Trophoblast cell (in vitro differentiated cells and primary cell): Measurements from ENCODE around the gene RBM24.

Experiments used
- DNase-seq, 2 donors: peaks; one replicate each; pipeline ENCODE4 v3.0.0-alpha.2; 2016
- H2AFZ ChIP-seq: 2 replicates; pipeline ENCODE4 v1.6.1; 2013; ENCODE audit warnings: low read length, moderate library complexity, mild to moderate bottlenecking; ENCODE audit not compliant: insufficient read depth, poor library complexity
- H2AK5ac ChIP-seq: 2 replicates; pipeline ENCODE4 v1.6.1; 2013; ENCODE audit warnings: mild to moderate bottlenecking, low read length
- H2BK120ac ChIP-seq: 2 replicates; pipeline ENCODE4 v1.6.1; 2013; ENCODE audit warnings: low read length, mild to moderate bottlenecking, moderate library complexity; ENCODE audit not compliant: insufficient read depth, poor library complexity
- H2BK12ac ChIP-seq: 2 replicates; pipeline ENCODE4 v1.6.1; 2013; ENCODE audit warnings: mild to moderate bottlenecking, low read length, moderate library complexity
- H2BK5ac ChIP-seq: 2 replicates; pipeline ENCODE4 v1.6.1; 2013; ENCODE audit warnings: low read length, low read depth, moderate library complexity, mild to moderate bottlenecking; ENCODE audit not compliant: poor library complexity
- H3K14ac ChIP-seq: 2 replicates; pipeline ENCODE4 v1.6.1; 2013; ENCODE audit warnings: mild to moderate bottlenecking, low read length
- H3K18ac ChIP-seq: 2 replicates; pipeline ENCODE4 v1.6.1; 2013; ENCODE audit warnings: mild to moderate bottlenecking, low read length
- H3K23ac ChIP-seq: 2 replicates; pipeline ENCODE4 v1.6.1; 2013; ENCODE audit warnings: low read length
- H3K27ac ChIP-seq: 2 replicates; pipeline ENCODE4 v1.5.1; 2013; ENCODE audit warnings: low read depth, mild to moderate bottlenecking, inconsistent platforms, low read length, moderate library complexity
- H3K27me3 ChIP-seq: 2 replicates; pipeline ENCODE4 v1.6.1; 2013; ENCODE audit warnings: inconsistent platforms, mild to moderate bottlenecking, low read length, moderate library complexity; ENCODE audit not compliant: insufficient read depth
- H3K36me3 ChIP-seq, 2 experiments: 1 replicate in 1 of 2; 2 replicates in 1 of 2; pipeline ENCODE4 v1.6.1; 2013; ENCODE audit warnings: low read length in 2 of 2, mild to moderate bottlenecking in 2 of 2, moderate library complexity in 1 of 2; ENCODE audit not compliant: insufficient read depth in 2 of 2, control insufficient read depth in 1 of 2
- H3K4ac ChIP-seq: 2 replicates; pipeline ENCODE4 v1.6.1; 2013; ENCODE audit warnings: low read depth, mild to moderate bottlenecking, low read length, moderate library complexity
- H3K4me1 ChIP-seq, 2 experiments: 1 replicate in 1 of 2; 2 replicates in 1 of 2; pipeline ENCODE4 v1.6.1; 2013; ENCODE audit warnings: low read length in 2 of 2, mild to moderate bottlenecking in 2 of 2, moderate library complexity in 1 of 2; ENCODE audit not compliant: insufficient read depth in 2 of 2, control insufficient read depth in 1 of 2
- H3K4me2 ChIP-seq: 2 replicates; pipeline ENCODE4 v1.6.1; 2013; ENCODE audit warnings: inconsistent platforms, mild to moderate bottlenecking, low read length, moderate library complexity
- H3K4me3 ChIP-seq: 2 replicates; pipeline ENCODE4 v1.5.1; 2013; ENCODE audit warnings: mild to moderate bottlenecking, low read depth, low read length, inconsistent platforms
- H3K79me1 ChIP-seq: one replicate; pipeline ENCODE4 v1.6.1; 2013; ENCODE audit warnings: low read length
- H3K79me2 ChIP-seq: 2 replicates; pipeline ENCODE4 v1.6.1; 2013; ENCODE audit warnings: low read length, mild to moderate bottlenecking; ENCODE audit not compliant: control insufficient read depth, insufficient read depth, poor library complexity
- H3K9ac ChIP-seq: 2 replicates; pipeline ENCODE4 v1.6.1; 2013; ENCODE audit warnings: mild to moderate bottlenecking, low read length
- H3K9me3 ChIP-seq: 2 replicates; pipeline ENCODE4 v1.6.1; 2013; ENCODE audit warnings: low read depth, mild to moderate bottlenecking, control low read depth, inconsistent platforms, low read length; ENCODE audit not compliant: insufficient read depth
- H4K12ac ChIP-seq: 2 replicates; pipeline ENCODE4 v1.6.1; 2013; ENCODE audit warnings: low read depth, mild to moderate bottlenecking, low read length, moderate library complexity
- H4K8ac ChIP-seq: 2 replicates; pipeline ENCODE4 v1.6.1; 2013; ENCODE audit warnings: low read depth, mild to moderate bottlenecking, low read length, moderate library complexity
- H4K91ac ChIP-seq: one replicate; pipeline ENCODE4 v1.6.1; 2013; ENCODE audit warnings: low read depth, mild to moderate bottlenecking, low read length, moderate library complexity
- WGBS: extraction: QIAGEN DNeasy Blood & Tissue Kit; methylation state at CpG from one replicate; pipeline ENCODE4 v1.1.7; 2013; ENCODE audit warnings: missing lambda C conversion rate; ENCODE audit not compliant: insufficient read length, insufficient coverage; ENCODE audit errors: extremely low coverage; 5-methylcytosine and 5-hydroxymethylcytosine counted together

The RBM24 gene

DNA sequence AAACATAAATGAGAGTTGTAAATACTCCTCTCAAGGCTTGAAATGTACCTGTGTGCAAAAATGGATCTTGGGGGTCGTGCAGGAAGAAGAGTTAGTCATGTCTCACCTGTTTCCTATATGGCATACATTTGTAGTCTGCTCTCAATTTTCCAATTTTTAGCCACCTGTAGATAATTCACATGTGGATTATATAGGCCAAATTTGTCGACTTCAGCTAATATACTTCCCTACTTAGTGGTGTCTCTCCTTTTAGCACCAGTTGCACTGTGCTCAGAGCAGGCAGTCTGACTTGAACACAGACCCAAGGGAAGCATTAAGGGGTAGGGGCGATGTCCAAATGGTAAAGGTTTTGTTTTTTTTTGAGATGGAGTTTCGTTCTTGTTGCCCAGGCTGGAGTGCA lies 1.9 kb downstream of the RBM24 start:
- Histone ChIP-seq H3K9me3 (peaks cover 4% of the 10 kb centered on the region), H3K4ac (no peak overlapping the region), H2BK120ac (no peak overlapping the region), H3K36me3 (no peaks in the 10 kb centered on the region), H3K79me2 (no peaks in the 10 kb centered on the region), H3K18ac (no peak overlapping the region), H2BK5ac (no peak overlapping the region), H3K4me2 (no peak overlapping the region), H3K23ac (no peak overlapping the region), H2AFZ (no peak overlapping the region), H3K79me1 (peaks cover 4% of the 10 kb centered on the region), H4K8ac (no peak overlapping the region), H4K12ac (no peak overlapping the region), H3K27ac (no peak overlapping the region), H4K91ac (no peak overlapping the region), H3K4me3 (no peak overlapping the region), H3K4me1 (peaks cover 6% of the 10 kb centered on the region in 2 experiments), H3K14ac (no peak overlapping the region), H3K9ac (no peak overlapping the region), H3K27me3 (peaks cover 19% of the 10 kb centered on the region), H2AK5ac (no peak overlapping the region), H2BK12ac (no peak overlapping the region)
- no CpG with 5 or more reads among the region's 4 CpGs for WGBS
- no peak for DNase-seq

GRCh38 chr6:17289630-17290061 lies 8.5 kb downstream of the RBM24 start:
- no peak overlapping the region for H4K12ac ChIP-seq
- no peaks in the 10 kb centered on the region for H3K36me3 ChIP-seq
- H3K4me3 ChIP-seq = no peak overlapping the region
- H3K79me1 ChIP-seq = no peaks in the 10 kb centered on the region
- H3K27me3 ChIP-seq = no peaks in the 10 kb centered on the region
- no peak overlapping the region for H2BK5ac ChIP-seq
- no peak overlapping the region for H3K27ac ChIP-seq
- H3K14ac ChIP-seq = no peak overlapping the region
- H3K4ac ChIP-seq = no peak overlapping the region
- no peak overlapping the region for H2BK120ac ChIP-seq
- H4K8ac ChIP-seq = no peak overlapping the region
- no peak overlapping the region for H4K91ac ChIP-seq
- WGBS = no CpG with 5 or more reads among the region's 13 CpGs
- H3K23ac ChIP-seq = no peak overlapping the region
- no peak overlapping the region for H2AFZ ChIP-seq
- no peaks in the 10 kb centered on the region for H3K4me1 ChIP-seq
- no peaks in the 10 kb centered on the region for H3K9me3 ChIP-seq
- H3K4me2 ChIP-seq = no peak overlapping the region
- H2BK12ac ChIP-seq = no peak overlapping the region
- no peak overlapping the region for H3K18ac ChIP-seq
- peak; percentile 33 to 46 for DNase-seq
- H3K9ac ChIP-seq = no peak overlapping the region
- no peak overlapping the region for H2AK5ac ChIP-seq
- H3K79me2 ChIP-seq = no peaks in the 10 kb centered on the region

- H3K14ac ChIP-seq = no peak overlapping the region
- H3K79me1 ChIP-seq = no peaks in the 10 kb centered on the region
- H3K18ac ChIP-seq = no peak overlapping the region
- no peak overlapping the region for H3K4me3 ChIP-seq
- no peak overlapping the region for H2BK120ac ChIP-seq
- no peak overlapping the region for H3K23ac ChIP-seq
- no peaks in the 10 kb centered on the region for H3K79me2 ChIP-seq
- no peak overlapping the region for H2BK5ac ChIP-seq
- H3K36me3 ChIP-seq = no peaks in the 10 kb centered on the region
- DNase-seq = peak; percentile 91 to 94
- H2AK5ac ChIP-seq = no peak overlapping the region
- no peaks in the 10 kb centered on the region for H3K9me3 ChIP-seq
- H3K9ac ChIP-seq = no peak overlapping the region
- no peaks in the 10 kb centered on the region for H3K4me1 ChIP-seq
- WGBS = no CpG with 5 or more reads among the region's 17 CpGs
- no peak overlapping the region for H4K91ac ChIP-seq
- H3K4ac ChIP-seq = no peak overlapping the region
- H3K27me3 ChIP-seq = no peaks in the 10 kb centered on the region
- H2BK12ac ChIP-seq = no peak overlapping the region
- no peak overlapping the region for H4K12ac ChIP-seq
- no peak overlapping the region for H4K8ac ChIP-seq
- H2AFZ ChIP-seq = no peak overlapping the region
- H3K4me2 ChIP-seq = no peak overlapping the region
- H3K27ac ChIP-seq = no peak overlapping the region
These were observed 10.6 kb downstream of the RBM24 start for GRCh38 chr6:17291778-17292177.

- Histone ChIP-seq H3K9ac (no peak overlapping the region), H3K4me1 (no peaks in the 10 kb centered on the region), H2BK120ac (no peak overlapping the region), H3K18ac (no peak overlapping the region), H4K91ac (no peak overlapping the region), H2BK12ac (no peak overlapping the region), H3K27me3 (no peaks in the 10 kb centered on the region), H3K14ac (no peak overlapping the region), H4K8ac (no peak overlapping the region), H4K12ac (no peak overlapping the region), H3K36me3 (no peaks in the 10 kb centered on the region), H3K27ac (no peak overlapping the region), H3K4ac (no peak overlapping the region), H3K4me3 (no peak overlapping the region), H2AFZ (no peak overlapping the region), H3K79me1 (no peaks in the 10 kb centered on the region), H3K79me2 (no peaks in the 10 kb centered on the region), H3K23ac (no peak overlapping the region), H2BK5ac (no peak overlapping the region), H3K9me3 (no peaks in the 10 kb centered on the region), H3K4me2 (no peak overlapping the region), H2AK5ac (no peak overlapping the region)
- no CpG with 5 or more reads among the region's 5 CpGs for WGBS
- DNase-seq = no peak
These were observed 11.5 kb downstream of the RBM24 start for GRCh38 chr6:17292600-17293133.
